DMS114 treated with DMSO at 0.1 percent for 48 hours (cell line): ENCODE measurements around the gene TMC6.
"Not testable (repeated sequence)": the region's sequence is repeated elsewhere in the genome, so short reads cannot be mapped to it uniquely, and the experiment has no call there.

Experiments used
- DNase-seq: peaks from one replicate; lab custom pipeline; 2025; ENCODE audit not compliant: unreplicated experiment; lab: John Stamatoyannopoulos, UW

Gene TMC6

GRCh38 chr17:78125138-78125913 lies 3.2 kb downstream of the TMC6 start:
- no peak for DNase-seq

GRCh38 chr17:78124836-78125137 lies 3.8 kb downstream of the TMC6 start:
- no peak for DNase-seq

GRCh38 chr17:78124081-78124835 lies 4.3 kb downstream of the TMC6 start:
- DNase-seq = no peak

GRCh38 chr17:78123258-78123929 lies 5.2 kb downstream of the TMC6 start:
- no peak for DNase-seq

GRCh38 chr17:78122931-78123249 lies 5.7 kb downstream of the TMC6 start:
- no peak for DNase-seq

- no peak for DNase-seq
These were observed 6.2 kb downstream of the TMC6 start for GRCh38 chr17:78122216-78122930.

- no peak for DNase-seq
These were observed 6.7 kb downstream of the TMC6 start for GRCh38 chr17:78121801-78122215.

GRCh38 chr17:78120971-78121800 lies 7.4 kb downstream of the TMC6 start:
- DNase-seq = no peak

GRCh38 chr17:78120537-78120936 lies 8.0 kb downstream of the TMC6 start:
- no peak for DNase-seq

GRCh38 chr17:78118801-78119241 lies 9.7 kb downstream of the TMC6 start:
- no peak for DNase-seq

GRCh38 chr17:78117027-78117981 lies 11.3 kb downstream of the TMC6 start:
- no peak for DNase-seq

GRCh38 chr17:78116411-78116810 lies 12.1 kb downstream of the TMC6 start:
- no peak for DNase-seq

- DNase-seq = not testable (repeated sequence)
These were observed 12.8 kb downstream of the TMC6 start for GRCh38 chr17:78115803-78116202.

- DNase-seq = no peak
These were observed 13.5 kb downstream of the TMC6 start for GRCh38 chr17:78114831-78115723.

- DNase-seq = no peak
These were observed 14.5 kb downstream of the TMC6 start for GRCh38 chr17:78113804-78114785.

- DNase-seq = peak; percentile 16
These were observed 15.8 kb downstream of the TMC6 start for GRCh38 chr17:78112518-78113471.
